ENCODE data around the gene LTC4S.

GRCh38 chr5:179833056-179833708 lies 39.4 kb downstream of the LTC4S start:
- TF ChIP-seq CTCF (IDR thresholded peaks at IDR 0.05; ENCODE audit: low read length) (no peak), EZH2 (optimal IDR thresholded peaks at IDR 0.05; ENCODE audit: low read depth, low read length) (no peak)

All from MM.1S (cell line).